Glutamatergic neuron (in vitro differentiated cells): ENCODE data around the gene QSOX1. TPM values are rescaled to one million over a fixed set of nuclear protein-coding genes. Genes with fewer than 3 reads are reported as not detected.

Source experiments
- DNase-seq: peaks from one replicate; pipeline ENCODE4 v3.0.0; 2022
- H3K27ac Mint-ChIP-seq: one replicate; pipeline ENCODE4 v1.8.0; 2020; ENCODE audit warnings: mild to moderate bottlenecking, mixed read lengths, inconsistent platforms; ENCODE audit not compliant: unreplicated experiment
- H3K27me3 Mint-ChIP-seq: one replicate; pipeline ENCODE4 v1.8.0; 2020; ENCODE audit warnings: mild to moderate bottlenecking, moderate library complexity, mixed read lengths, inconsistent platforms; ENCODE audit not compliant: unreplicated experiment
- H3K36me3 Mint-ChIP-seq: one replicate; pipeline ENCODE4 v1.8.0; 2020; ENCODE audit warnings: mild to moderate bottlenecking, mixed read lengths, inconsistent platforms; ENCODE audit not compliant: unreplicated experiment
- H3K4me1 Mint-ChIP-seq: one replicate; pipeline ENCODE4 v1.8.0; 2020; ENCODE audit warnings: mild to moderate bottlenecking, low read depth, mixed read lengths, inconsistent platforms; ENCODE audit not compliant: unreplicated experiment
- H3K4me3 Mint-ChIP-seq: one replicate; pipeline ENCODE4 v1.8.0; 2020; ENCODE audit warnings: mild to moderate bottlenecking, mixed read lengths, inconsistent platforms; ENCODE audit not compliant: unreplicated experiment
- H3K9me3 Mint-ChIP-seq: one replicate; pipeline ENCODE4 v1.8.0; 2020; ENCODE audit warnings: mild to moderate bottlenecking, moderate library complexity, mixed read lengths, inconsistent platforms; ENCODE audit not compliant: unreplicated experiment
- CTCF ChIP-seq: fragments of 200-600 bp; sonication (generic); IDR thresholded peaks from one replicate; pipeline ENCODE4 v1.5.0; 2021; ENCODE audit not compliant: partially characterized antibody, unreplicated experiment
- total RNA-seq: library from RNA; stranded (reverse); fragmentation: NEBNext Ultra II Directional; extraction: Animal tissue kit (Norgen Biotek cat#: 25700); gene quantifications from one replicate; pipeline ENCODE4 v1.2.1, GENCODE V29; 2021; ENCODE audit not compliant: unreplicated experiment

Gene QSOX1
- total RNA-seq, 1 donor from 2014 or later: 46.1 TPM

- TF ChIP-seq CTCF: no peak
- Mint-ChIP-seq H3K9me3 (peaks cover 6% of the 10 kb centered on the region), H3K36me3 (no peaks in the 10 kb centered on the region), H3K27ac (no peak overlapping the region), H3K27me3 (peaks cover 8% of the 10 kb centered on the region), H3K4me1 (peaks cover 10% of the 10 kb centered on the region), H3K4me3 (no peak overlapping the region)
- no peak for DNase-seq
Observed at GRCh38 chr1:180213401-180214170, 58.9 kb downstream of the QSOX1 start.

- no peak for DNase-seq
- peaks cover 17% of the 10 kb centered on the region for H3K4me1 Mint-ChIP-seq
- H3K4me3 Mint-ChIP-seq: no peak overlapping the region
- peaks cover 10% of the 10 kb centered on the region for H3K27me3 Mint-ChIP-seq
- TF ChIP-seq CTCF: no peak
- H3K36me3 Mint-ChIP-seq: no peaks in the 10 kb centered on the region
- peaks cover 2% of the 10 kb centered on the region for H3K9me3 Mint-ChIP-seq
- no peak overlapping the region for H3K27ac Mint-ChIP-seq
Observed at GRCh38 chr1:180215856-180216625, 61.4 kb downstream of the QSOX1 start.

GRCh38 chr1:180217006-180217405 lies 62.3 kb downstream of the QSOX1 start:
- Mint-ChIP-seq H3K4me3 (no peak overlapping the region), H3K9me3 (peaks cover 2% of the 10 kb centered on the region), H3K36me3 (no peaks in the 10 kb centered on the region), H3K27me3 (peaks cover 10% of the 10 kb centered on the region), H3K27ac (no peak overlapping the region), H3K4me1 (peaks cover 17% of the 10 kb centered on the region)
- no peak for TF ChIP-seq CTCF
- DNase-seq: no peak

GRCh38 chr1:180218806-180219765 lies 64.4 kb downstream of the QSOX1 start:
- DNase-seq: no peak

More at GRCh38 chr1:180218806-180219765, 64.4 kb downstream of the QSOX1 start:
- Mint-ChIP-seq H3K27ac (peak overlapping the region; percentile 59), H3K4me1 (peaks cover 17% of the 10 kb centered on the region), H3K4me3 (peak overlapping the region; percentile 65), H3K9me3 (peaks cover 2% of the 10 kb centered on the region), H3K36me3 (no peaks in the 10 kb centered on the region), H3K27me3 (peaks cover 12% of the 10 kb centered on the region)
- no peak for TF ChIP-seq CTCF
